Uterus (tissue), 4 donors: ENCODE measurements around the gene CLEC11A. TPM values are rescaled to one million over a fixed set of nuclear protein-coding genes. Genes with fewer than 3 reads are reported as not detected.

ENCODE experiments used
- total RNA-seq, 4 donors: library from RNA; depleted of rRNA in 3 of 4; stranded (reverse); fragments of >200 nt in 3 of 4; gene quantifications; one replicate each; pipeline versions ENCODE4 v1.1.0 to v1.2.4, GENCODE V29; 2014 to 2023
- donor health status: DM: yes; HTN: yes; CAD: no.

CLEC11A gene
- total RNA-seq, 4 donors from 2014 or later = 1.5 to 105 (median 10.9) TPM

Other genes starting within 250 kb of the CLEC11A start
- 100 to 1,000 TPM in 1 of 4 donors, 10 to 100 TPM in 3; 30.5 to 121 (median 45.8) TPM for gene EMC10, start 246.9 kb upstream of the CLEC11A start, total RNA-seq
- 1 to 10 TPM in 2 of 4 donors, under 1 TPM in 1, not detected in 1; 0.62 to 5.4 (median 1.8) TPM for gene GARIN5A, start 246.5 kb upstream of the CLEC11A start, total RNA-seq
- gene JOSD2, start 212.2 kb upstream of the CLEC11A start, total RNA-seq = 10 to 100 TPM in 1 of 4 donors, 1 to 10 TPM in 3; 1.8 to 22.8 (median 5.5) TPM
- not detected for gene ASPDH, start 209.5 kb upstream of the CLEC11A start, total RNA-seq
- 10 to 100 TPM in 2 of 4 donors, 1 to 10 TPM in 2; 2.4 to 38.0 (median 13.2) TPM for gene LRRC4B, start 154.9 kb upstream of the CLEC11A start, total RNA-seq
- gene SYT3, start 83.5 kb upstream of the CLEC11A start, total RNA-seq = under 1 TPM in 1 of 4 donors, not detected in 3; 0.14 TPM
- not detected for gene C19orf81, start 73.9 kb upstream of the CLEC11A start, total RNA-seq
- gene SHANK1, start 3.6 kb upstream of the CLEC11A start, total RNA-seq = 1 to 10 TPM in 2 of 4 donors, not detected in 2; 4.0 to 6.5 TPM
- gene GPR32, start 47.1 kb downstream of the CLEC11A start, total RNA-seq = not detected
- not detected for gene ACP4, start 67.1 kb downstream of the CLEC11A start, total RNA-seq
- under 1 TPM in 1 of 4 donors, not detected in 3; 0.82 TPM for gene KLK1, start 100.4 kb downstream of the CLEC11A start, total RNA-seq
- not detected for gene KLK15, start 110.2 kb downstream of the CLEC11A start, total RNA-seq
- 1 to 10 TPM in 1 of 4 donors, not detected in 3; 1.4 TPM for gene KLK3, start 131.6 kb downstream of the CLEC11A start, total RNA-seq
- under 1 TPM in 1 of 4 donors, not detected in 3; 0.41 TPM for gene KLK2, start 150.1 kb downstream of the CLEC11A start, total RNA-seq
- 1 to 10 TPM in 1 of 4 donors, not detected in 3; 3.4 TPM for gene KLK4, start 188.0 kb downstream of the CLEC11A start, total RNA-seq
- 1 to 10 TPM in 1 of 4 donors, under 1 TPM in 1, not detected in 2; 0.69 to 1.0 TPM for gene KLK5, start 229.7 kb downstream of the CLEC11A start, total RNA-seq
- 1 to 10 TPM in 1 of 4 donors, under 1 TPM in 1, not detected in 2; 0.46 to 1.0 TPM for gene KLK6, start 246.2 kb downstream of the CLEC11A start, total RNA-seq